ENCODE data around the gene TRIM56.
"Not testable (repeated sequence)": the region's sequence is repeated elsewhere in the genome, so short reads cannot be mapped to it uniquely, and the experiment has no call there.

Gene TRIM56

DNA sequence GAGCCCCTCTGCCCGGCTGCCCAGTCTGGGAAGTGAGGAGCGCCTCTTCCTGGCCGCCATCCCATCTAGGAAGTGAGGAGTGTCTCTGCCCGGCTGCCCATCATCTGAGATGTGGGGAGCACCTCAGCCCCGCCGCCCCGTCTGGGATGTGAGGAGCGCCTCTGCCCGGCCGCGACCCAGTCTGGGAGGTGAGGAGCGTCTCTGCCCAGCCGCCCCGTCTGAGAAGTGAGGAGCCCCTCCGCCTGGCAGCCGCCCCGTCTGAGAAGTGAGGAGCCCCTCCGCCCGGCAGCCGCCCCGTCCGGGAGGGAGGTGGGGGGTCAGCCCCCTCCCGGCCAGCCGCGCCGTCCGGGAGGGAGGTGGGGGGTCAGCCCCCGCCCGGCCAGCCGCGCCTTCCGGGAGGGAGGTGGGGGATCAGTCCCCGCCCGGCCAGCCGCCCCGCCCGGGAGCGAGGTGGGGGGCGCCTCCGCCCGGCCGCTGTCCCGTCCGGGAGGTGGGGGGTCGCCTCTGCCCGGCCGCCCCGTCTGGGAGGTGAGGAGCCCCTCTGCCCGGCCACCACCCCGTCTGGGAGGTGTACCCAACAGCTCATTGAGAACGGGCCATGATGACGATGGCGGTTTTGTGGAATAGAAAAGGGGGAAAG is 7.1 kb downstream of the TRIM56 start:
- not testable (repeated sequence) for DNase-seq (ENCODE audit: low read depth in 2 of 2)

DNA sequence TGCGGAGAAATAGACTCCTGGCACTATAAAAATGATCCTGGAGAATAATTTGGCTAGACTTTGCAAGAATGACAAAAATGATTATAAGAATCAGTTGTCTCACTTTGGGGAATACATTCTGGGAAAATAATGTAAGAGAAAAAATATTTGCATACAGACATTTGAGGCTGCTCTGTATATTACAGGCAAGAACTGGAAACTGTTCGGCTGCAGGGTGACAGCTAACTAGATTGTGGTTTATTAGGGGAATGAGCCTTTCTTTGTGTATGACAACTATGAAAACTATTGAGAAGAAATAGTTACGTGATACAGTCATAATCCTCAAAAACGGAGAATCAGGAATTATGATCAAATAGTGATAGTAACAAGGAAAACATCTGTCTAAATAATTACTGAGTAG is 8.6 kb downstream of the TRIM56 start:
- peak; percentile 84 to 85 for DNase-seq (ENCODE audit: low read depth in 2 of 2)

DNA sequence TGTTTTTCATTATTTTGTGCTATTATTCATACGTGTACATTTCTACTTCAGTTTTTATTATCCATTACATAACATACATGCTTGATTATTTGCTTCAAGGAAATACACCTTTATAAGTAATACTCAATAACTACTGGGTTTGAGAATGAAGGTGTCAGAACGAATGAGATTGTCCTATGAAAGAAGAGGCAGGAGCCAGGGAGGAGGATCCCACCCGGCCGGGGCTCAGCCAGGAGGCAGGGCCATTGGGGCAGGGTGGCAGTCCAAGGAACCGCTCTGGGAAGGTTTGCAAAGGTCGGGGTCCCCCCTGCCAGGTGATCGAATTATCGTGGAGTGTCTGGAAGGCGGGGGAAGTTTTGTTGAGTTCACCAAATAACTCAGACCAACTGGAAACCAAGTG is 9.1 kb downstream of the TRIM56 start:
- DNase-seq (ENCODE audit: low read depth in 2 of 2) = no peak

DNA sequence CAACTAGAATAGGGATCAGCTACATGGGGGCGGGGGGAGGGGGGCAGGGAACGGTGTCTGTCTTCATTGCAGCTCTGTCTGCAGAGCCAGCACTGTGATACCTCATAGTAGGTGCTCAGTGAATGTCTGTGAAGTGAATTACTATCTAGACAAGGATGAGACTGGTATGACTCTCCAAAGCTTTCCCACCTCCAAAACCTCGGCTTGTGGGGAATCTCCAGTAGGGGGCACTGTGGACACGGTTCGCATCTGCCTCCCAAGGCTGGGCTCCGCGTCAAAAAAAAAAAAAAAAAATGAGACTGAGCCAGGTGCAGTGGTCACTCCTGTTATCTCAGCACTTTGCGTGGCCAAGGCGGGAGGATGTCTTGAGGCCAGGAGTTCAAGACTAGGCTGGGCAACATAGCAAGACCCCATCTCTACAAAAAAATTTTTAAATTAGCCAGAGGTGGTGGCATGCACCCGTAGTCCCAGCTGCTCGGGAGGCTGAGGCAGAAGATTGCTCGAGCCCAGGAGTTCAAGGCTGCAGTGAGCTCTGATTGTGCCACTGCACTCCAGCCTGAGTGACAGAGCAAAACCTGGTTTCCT is 9.6 kb downstream of the TRIM56 start:
- DNase-seq (ENCODE audit: low read depth in 2 of 2) = no peak

DNA sequence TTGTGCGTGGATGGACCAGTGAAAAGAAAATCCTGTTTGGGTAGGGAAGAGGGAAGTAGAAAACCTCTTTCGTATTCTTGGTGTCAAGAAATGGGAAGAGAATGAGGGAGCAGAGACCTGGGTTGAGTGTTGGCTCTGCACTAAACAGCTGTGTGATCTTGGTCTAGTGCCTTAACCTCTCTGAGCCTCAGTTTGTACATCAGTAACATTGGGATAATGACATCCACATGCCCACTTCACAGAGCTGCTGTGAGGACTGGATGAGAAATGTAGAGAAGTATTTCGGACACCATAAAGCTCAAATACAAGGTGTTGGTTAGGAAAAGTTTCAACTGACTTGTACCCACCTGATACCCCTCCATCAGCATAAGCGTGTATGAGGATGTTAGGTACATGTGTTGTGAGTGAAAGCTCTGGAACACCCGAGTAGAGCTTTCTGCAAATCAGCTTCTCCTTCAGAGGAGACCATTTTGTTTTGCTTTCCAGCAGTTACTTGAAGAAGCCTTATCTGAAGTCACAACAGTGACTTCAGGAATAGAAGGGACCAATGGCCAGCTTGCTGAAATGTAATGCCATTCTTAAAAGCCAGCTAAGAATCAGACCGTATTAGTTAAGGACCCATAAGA is 11.2 kb downstream of the TRIM56 start:
- no peak for DNase-seq (ENCODE audit: low read depth in 2 of 2)

DNA sequence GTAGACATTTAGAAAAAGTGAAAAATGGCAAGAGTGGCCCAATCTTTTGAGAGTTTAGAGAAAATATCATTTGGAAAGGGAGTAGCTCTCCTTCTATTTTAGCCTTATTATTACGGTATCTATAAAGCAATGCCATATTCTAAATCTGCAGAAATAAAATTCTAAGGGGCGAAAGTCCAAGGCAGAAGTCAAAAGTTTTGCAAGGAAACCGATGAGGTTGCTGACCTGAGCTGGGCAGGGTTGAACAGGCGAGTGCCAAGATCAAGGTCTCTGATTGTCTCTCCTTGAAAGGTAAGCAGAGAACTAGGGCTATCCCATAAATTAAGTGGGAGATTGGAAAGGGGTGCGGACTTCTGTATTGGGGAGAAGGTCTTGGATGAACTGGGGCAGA is 11.7 kb downstream of the TRIM56 start:
- DNase-seq (ENCODE audit: low read depth in 2 of 2) = no peak

DNA sequence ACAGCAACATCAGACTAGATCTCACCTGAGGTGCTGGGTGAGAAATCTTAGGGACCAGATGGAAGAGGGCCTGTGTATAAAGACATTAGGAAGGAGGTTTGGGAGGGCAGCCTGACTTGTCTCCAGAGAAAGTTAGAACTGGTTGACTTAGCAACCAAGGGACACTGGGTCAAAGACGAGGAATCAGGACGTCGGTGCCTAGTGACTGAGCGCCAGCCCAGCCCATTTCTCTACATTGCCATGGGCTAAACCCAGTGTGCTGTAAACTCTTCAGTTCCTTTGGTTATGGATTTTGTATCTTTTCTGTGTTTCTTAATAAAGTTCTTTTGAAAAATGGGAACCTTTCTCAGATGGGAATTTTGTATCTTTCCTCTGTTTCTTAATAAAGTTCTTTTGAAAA is 12.3 kb downstream of the TRIM56 start:
- no peak for DNase-seq (ENCODE audit: low read depth in 2 of 2)

DNA sequence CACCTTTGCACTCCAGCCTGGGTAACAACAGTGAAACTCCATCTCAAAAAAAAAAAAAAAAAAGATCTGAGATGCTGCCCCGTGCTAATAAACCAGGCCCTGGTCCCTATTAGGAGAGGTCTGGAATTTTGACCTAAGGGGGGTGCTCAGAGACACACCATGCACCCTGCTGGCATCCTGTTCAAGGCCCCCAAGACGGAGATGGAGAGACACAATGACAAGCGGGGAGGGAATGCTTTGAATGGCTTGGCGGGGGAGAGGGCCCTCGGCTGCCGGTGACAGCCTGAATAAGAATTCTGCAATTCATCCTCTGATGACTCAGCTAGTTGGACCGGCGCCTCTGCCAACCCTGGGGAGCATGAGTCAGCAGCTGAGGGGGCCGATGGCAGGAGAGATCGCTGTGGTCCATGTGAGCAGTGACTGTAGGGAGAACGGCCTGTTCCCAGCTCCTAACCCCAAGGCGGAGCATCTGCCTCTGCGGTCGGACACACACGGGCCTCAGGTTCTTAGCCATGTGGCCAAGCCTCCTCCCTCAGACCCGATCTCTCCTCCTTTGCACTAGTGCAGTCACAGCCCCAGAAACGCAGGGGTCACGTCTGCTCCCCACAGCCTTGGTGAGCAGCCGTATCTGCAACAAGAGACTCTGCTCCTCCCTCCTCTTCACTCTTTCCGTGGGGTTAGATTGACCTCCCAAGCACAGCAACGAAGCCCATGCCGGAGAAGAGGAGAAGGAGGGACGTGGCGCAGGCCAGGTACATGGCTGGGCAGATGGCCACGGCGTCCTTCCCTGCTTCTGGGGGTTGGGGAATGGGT is 14.9 kb downstream of the TRIM56 start:
- DNase-seq (ENCODE audit: low read depth in 2 of 2) = peak; percentile 97

DNA sequence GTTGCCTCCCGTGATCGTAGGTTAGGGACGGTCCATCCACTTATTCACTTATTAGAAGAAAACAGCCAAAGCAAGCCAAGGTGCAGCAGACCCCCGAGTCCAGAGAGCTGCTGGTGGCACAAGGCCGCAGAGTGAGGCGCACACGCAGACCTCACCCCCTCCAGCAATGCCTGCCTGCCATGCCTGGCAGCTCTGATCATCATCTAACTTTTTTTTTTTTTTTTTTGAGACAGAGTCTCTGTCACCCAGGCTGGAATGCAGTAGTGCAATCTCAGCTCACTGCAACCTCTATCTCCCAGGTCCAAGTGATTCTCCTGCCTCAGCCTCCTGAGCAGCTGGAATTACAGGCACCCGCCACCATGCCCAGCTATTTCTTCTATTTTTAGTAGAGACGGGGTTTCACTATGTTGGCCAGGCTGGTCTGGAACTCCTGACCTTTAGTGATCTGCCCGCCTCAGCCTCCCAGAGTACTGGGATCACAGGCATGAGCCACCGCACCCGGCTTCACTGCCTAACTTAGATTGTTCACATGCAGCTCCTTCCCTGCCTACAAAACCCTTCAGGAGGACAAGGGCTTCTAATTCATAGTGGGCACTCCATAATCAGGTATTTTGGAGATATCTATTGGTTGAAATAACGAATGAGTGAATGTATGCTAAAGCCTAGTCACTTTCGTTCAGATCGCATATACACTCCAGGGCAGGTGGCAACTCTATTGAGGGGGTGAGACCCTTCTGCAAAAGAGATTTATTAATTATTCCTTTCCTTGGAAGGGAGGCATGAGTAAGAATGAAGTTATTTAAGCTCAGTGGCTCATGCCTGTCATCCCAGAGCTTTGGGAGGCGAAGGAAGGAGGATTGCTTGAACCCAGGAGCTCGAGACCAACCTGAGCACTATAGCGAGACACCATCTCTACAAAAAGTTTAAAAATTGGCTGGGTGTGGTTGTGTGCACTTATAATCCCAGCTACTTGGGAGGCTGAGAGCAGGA is 15.9 kb downstream of the TRIM56 start:
- no peak for DNase-seq (ENCODE audit: low read depth in 2 of 2)

DNA sequence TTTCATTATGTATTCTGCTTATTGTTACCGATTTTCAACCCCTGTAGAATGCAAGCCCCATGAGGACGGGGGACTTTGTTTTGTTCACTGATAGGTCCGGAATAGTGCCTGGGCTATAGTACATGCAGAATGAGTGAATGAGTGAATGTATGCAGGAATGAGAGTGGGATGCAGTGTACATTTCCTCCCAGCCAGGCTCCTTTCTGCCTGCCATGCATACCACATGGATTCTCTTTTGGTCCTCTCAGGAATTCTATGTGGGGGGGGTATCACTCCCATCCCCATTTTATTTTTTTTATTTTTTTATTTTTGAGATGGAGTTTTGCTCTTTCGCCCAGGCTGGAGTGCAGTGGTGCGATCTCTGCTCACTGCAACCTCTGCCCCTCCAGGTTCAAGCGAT is 16.7 kb downstream of the TRIM56 start:
- DNase-seq (ENCODE audit: low read depth in 2 of 2) = no peak

DNA sequence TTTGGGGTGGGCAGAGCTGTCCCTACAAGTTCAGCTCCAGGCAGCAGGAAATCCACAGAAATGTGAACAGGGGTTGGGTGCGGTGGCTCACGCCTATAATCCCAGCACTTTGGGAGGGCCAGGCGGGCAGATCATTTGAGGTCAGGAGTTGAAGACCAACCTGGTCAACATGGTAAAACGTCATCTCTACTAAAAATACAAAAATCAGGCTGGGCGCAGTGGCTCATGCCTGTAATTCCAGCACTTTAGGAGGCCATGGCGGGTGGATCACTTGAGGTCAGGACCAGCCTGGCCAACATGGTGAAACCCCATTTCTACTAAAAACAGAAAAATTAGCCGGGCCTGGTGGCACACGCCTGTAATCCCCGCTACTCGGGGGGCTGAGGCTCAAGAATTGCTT is 18.4 kb downstream of the TRIM56 start:
- not testable (repeated sequence) for DNase-seq (ENCODE audit: low read depth in 2 of 2)

DNA sequence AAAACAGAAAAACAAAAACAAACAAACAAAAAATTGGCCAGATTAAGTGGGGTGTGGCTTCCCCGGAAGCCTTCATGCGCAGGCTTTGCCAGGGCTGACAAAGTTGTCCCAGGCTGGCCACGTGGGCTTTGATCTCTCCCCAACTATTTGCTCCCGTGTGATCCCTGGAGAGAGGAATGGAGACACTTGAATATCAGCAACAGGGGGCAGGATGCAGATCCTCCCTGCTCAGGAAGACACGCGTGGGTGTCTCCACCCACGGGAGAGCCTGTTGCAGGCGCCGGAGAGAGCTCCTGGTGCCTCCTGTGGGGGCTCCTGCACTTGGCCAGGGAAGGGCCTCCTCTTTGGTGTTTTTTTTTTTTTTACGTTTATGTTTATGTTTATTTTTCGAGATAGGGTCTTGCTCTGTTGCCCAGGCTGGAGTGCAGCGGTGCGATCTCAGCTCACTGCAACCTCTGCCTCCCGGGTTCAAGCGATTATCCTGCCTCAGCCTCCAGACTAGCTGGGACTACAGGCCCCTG is 19.0 kb downstream of the TRIM56 start:
- no peak for DNase-seq (ENCODE audit: low read depth in 2 of 2)

DNA sequence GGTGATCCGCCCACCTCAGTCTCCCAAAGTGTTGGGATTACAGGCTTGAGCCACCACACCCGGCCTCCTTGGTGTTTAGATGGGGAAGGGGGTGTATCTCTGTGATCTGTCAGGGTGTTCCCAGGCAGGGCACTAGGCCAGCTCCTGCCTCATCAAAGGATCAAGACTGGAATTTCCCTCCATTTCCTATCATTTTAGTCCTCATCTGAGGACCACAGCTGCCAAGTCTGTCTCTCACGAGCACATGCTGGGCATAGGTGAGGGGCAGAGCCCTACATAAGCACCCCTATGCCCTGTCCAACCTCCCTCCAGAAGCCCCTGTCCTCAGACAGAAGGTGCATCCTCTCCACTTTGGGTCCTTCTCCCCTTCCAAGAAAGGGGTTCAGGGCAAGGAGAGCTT is 19.5 kb downstream of the TRIM56 start:
- DNase-seq (ENCODE audit: low read depth in 2 of 2) = no peak

DNA sequence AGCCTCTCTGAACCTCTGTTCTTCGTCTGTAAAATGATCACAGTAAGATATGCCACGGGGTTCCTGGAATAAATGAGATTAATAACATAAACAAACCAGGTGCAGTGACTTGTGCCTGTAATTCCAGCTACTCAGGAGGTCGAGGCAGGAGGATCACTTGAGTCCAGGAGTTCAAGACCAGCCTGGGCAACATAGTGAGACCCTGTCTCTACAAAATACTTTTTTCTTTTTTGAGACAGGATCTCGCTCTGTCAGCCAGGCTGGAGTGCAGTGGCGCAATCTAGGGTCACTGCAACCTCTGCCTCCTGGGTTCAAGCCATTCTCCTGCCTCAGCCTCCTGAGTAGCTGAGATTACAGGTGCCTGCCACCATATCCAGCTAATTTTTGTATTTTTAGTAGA is 20.0 kb downstream of the TRIM56 start:
- DNase-seq (ENCODE audit: low read depth in 2 of 2) = not testable (repeated sequence)

DNA sequence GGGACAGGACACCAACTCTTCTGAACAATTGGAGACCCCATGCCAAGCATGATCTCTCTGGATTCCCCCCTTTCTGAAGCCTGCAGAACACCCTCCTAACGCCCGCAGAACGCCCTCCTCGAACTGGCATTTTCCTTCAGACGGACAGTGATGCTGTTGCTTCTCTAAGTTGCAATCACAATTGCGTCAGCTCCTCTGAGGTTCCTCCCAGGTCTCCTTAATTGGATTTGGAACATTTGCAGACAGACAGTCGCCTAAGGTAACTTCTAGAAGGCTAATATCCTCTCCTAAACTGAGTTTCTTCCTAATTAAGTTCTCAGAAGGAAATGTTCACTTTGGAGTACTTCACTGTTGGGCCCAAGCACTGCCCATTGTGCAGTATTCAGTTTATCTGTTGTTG is 21.1 kb downstream of the TRIM56 start:
- no peak for DNase-seq (ENCODE audit: low read depth in 2 of 2)

DNA sequence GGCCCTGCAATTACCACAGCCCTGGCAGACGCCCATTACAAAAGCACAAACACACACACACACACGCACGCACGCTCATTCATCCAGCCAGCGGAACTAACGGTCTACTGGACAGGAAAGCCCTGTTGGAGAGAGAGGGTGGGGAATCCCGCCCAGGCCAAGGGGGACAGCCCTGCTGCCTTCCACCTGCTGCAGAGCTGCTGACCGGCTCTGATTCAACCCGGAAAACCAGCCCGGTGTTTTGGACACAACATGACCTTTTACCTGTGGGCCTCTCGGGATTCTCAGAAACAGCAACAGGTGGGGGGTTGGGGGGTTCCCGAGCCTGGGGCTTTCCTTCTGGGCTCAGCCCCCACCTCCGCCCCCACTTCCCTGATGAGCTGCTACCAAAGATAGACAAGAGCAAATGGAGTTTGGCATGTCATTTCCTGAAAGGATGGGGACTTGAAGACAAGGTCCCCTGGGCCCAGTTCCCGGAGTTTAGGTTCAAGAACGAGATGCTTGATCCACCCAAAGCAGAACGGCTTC is 23.1 kb downstream of the TRIM56 start:
- DNase-seq (ENCODE audit: low read depth in 2 of 2) = no peak

DNA sequence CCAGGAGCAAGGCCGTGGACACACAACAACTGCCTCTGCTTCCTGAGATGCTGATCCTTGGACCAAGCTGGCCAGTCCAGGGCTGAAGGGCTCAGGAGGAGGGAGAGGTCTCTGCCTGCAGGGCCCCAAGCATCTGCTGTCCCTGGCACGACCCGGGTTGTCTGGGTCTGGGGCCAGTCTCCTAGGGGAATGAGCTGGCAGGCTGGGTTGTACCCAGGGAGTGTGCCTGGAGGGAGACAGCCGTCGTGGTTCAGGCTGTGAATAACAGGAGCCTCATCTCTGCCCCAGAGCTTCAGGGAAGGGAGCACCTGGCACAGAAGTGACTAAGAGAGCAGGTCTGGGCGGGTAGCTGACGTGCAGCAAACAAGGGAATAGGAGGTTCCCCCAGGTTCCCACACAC is 23.7 kb downstream of the TRIM56 start:
- no peak for DNase-seq (ENCODE audit: low read depth in 2 of 2)

DNA sequence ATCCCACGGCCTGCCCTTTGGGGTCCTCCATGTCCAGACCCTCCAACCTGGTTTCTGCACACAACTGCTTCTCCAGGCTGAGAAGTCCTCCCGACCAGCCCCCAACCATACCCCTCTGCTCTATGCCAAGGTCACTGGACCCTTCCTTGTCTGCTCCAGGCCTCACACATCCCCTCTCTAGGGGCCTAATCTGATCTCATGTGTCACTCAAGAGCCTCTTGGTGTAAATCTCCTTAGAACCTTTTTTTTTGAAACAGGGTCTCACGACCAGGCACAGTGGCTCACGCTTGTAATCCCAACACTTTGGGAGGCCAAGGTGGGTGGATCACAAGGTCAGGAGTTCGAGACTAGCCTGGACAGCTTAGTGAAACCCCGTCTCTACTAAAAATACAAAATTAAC is 24.1 kb downstream of the TRIM56 start:
- no peak for DNase-seq (ENCODE audit: low read depth in 2 of 2)

DNA sequence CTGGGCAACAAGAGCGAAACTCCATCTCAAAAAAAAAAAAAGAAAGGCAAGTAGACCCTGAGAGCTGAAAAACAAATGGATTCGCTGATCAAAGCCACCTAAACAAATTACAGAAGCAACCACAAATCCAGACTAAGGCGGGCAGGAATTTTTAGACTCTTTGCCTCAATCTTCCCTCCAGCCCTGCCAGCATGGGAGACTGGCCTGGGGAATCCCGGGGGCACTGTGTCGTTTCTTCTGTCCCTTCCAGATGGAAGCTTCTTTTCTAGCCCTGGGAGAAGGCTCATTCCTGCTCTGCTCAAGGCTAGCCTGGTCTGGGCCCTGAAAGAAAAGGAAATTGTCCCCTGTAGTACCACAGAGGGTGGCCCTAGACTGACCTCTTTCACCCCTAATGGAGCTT is 26.0 kb downstream of the TRIM56 start:
- no peak for DNase-seq (ENCODE audit: low read depth in 2 of 2)

DNA sequence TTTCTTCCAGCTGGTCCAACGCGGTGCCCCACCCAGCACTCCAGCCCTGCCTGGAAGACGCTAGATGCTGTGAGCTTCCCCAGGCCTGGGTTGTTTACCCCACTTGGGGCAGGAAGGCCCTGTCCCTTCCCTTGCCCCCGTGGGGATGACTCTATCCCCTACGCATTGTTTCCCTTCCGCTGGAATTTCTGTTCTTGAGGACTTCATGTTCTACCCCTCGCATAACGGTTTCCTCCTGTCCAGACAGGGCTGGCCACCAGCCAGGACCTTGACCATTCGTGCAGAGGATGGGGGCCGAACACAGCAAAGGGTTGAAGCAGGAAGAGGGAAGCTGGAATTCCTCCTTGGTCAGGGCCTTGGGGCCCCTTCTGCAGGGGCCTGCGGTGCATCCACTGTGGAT is 27.0 kb downstream of the TRIM56 start:
- DNase-seq (ENCODE audit: low read depth in 2 of 2) = no peak

DNA sequence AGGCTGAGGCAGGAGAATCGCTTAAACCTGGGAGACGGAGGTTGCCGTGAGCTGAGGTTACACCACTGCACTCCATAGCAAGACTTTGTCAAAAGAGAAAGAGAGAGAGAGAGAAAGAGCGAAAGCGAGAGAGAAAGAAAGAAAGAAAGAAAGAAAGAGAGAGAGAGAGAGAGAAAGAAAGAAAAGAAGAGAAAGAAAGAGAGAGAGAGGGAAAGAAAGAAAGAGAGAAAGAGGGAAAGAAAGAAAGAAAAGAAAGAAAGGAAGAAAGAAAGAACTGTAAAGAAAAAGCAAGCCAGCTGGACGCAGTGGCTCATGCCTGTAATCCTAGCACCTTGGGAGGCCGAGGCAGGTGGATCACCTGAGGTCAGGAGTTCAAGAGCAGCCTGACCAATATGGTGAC is 27.9 kb downstream of the TRIM56 start:
- not testable (repeated sequence) for DNase-seq (ENCODE audit: low read depth in 2 of 2)

All from fibroblast of skin of left biceps (primary cell).